Parathyroid adenoma (tissue), 2 donors: Measurements from ENCODE around the gene VAC14.

Experiments used
- H2AFZ ChIP-seq: fragments of 300-600 bp; sonication (generic); one replicate; pipeline ENCODE4 v1.7.0; 2017; ENCODE audit warnings: antibody characterized with exemption, mild to moderate bottlenecking
- H3K27ac ChIP-seq: fragments of 300-600 bp; sonication (generic); one replicate; pipeline ENCODE4 v1.7.0; 2017
- H3K27me3 ChIP-seq: fragments of 300-600 bp; sonication (generic); one replicate; pipeline ENCODE4 v1.7.0; 2017; ENCODE audit warnings: low read length; ENCODE audit not compliant: control insufficient read depth, insufficient read depth
- H3K36me3 ChIP-seq: fragments of 300-600 bp; sonication (generic); one replicate; pipeline ENCODE4 v1.7.0; 2017; ENCODE audit warnings: low read length; ENCODE audit not compliant: control insufficient read depth, insufficient read depth
- H3K4me1 ChIP-seq: fragments of 300-600 bp; sonication (generic); one replicate; pipeline ENCODE4 v1.7.0; 2017; ENCODE audit warnings: control low read depth
- H3K4me2 ChIP-seq: fragments of 300-600 bp; sonication (generic); one replicate; pipeline ENCODE4 v1.7.0; 2017; ENCODE audit warnings: low read length
- H3K4me3 ChIP-seq: fragments of 300-600 bp; sonication (generic); one replicate; pipeline ENCODE4 v1.7.0; 2017; ENCODE audit warnings: low read depth, low read length
- H3K79me2 ChIP-seq: fragments of 300-600 bp; sonication (generic); one replicate; pipeline ENCODE4 v1.7.0; 2017; ENCODE audit warnings: control low read depth
- H3K9ac ChIP-seq: fragments of 300-600 bp; sonication (generic); one replicate; pipeline ENCODE4 v1.7.0; 2017; ENCODE audit warnings: mild to moderate bottlenecking
- H3K9me3 ChIP-seq: fragments of 300-600 bp; sonication (generic); one replicate; pipeline ENCODE4 v1.7.0; 2017; ENCODE audit warnings: low read length; ENCODE audit not compliant: control insufficient read depth
- TF ChIP-seq, protein P1 (sequence below): fragments of 300-600 bp; sonication (generic); IDR thresholded peaks from one replicate; pipeline ENCODE4 v1.7.0; 2017; ENCODE audit warnings: antibody characterized with exemption, mild to moderate bottlenecking
- donor health status: primary hyperparathyroidism.

Gene VAC14

DNA sequence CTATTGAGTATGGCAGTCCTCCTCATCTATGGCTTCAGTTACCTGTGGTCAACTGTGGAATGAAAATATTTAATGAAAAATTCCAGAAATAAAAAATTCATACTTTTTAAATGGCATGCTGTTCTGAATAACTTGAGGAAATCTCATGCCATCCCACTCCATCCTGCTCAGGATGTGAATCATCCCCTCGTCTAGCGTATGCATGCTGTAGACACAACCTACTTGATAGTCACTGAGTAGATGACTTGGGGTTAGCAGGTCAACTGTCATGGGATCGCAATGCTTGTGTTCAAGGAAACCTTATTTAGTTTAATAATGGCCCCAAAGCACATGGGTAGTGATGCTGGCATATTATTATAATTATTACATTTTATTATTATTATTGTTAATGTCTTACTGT is 4.8 kb upstream of the VAC14 start:
- H3K4me1 ChIP-seq, result no peaks in the 10 kb centered on the region
- no peaks in the 10 kb centered on the region for H3K9me3 ChIP-seq
- no peaks in the 10 kb centered on the region for H3K36me3 ChIP-seq
- no peak overlapping the region for H3K9ac ChIP-seq
- no peak overlapping the region for H3K4me2 ChIP-seq
- H3K79me2 ChIP-seq, result no peaks in the 10 kb centered on the region
- no peaks in the 10 kb centered on the region for H3K27me3 ChIP-seq
- TF ChIP-seq, protein P1, sequence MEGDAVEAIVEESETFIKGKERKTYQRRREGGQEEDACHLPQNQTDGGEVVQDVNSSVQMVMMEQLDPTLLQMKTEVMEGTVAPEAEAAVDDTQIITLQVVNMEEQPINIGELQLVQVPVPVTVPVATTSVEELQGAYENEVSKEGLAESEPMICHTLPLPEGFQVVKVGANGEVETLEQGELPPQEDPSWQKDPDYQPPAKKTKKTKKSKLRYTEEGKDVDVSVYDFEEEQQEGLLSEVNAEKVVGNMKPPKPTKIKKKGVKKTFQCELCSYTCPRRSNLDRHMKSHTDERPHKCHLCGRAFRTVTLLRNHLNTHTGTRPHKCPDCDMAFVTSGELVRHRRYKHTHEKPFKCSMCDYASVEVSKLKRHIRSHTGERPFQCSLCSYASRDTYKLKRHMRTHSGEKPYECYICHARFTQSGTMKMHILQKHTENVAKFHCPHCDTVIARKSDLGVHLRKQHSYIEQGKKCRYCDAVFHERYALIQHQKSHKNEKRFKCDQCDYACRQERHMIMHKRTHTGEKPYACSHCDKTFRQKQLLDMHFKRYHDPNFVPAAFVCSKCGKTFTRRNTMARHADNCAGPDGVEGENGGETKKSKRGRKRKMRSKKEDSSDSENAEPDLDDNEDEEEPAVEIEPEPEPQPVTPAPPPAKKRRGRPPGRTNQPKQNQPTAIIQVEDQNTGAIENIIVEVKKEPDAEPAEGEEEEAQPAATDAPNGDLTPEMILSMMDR, result no peak
- no peak overlapping the region for H2AFZ ChIP-seq
- H3K27ac ChIP-seq, result no peak overlapping the region
- H3K4me3 ChIP-seq, result no peak overlapping the region

DNA sequence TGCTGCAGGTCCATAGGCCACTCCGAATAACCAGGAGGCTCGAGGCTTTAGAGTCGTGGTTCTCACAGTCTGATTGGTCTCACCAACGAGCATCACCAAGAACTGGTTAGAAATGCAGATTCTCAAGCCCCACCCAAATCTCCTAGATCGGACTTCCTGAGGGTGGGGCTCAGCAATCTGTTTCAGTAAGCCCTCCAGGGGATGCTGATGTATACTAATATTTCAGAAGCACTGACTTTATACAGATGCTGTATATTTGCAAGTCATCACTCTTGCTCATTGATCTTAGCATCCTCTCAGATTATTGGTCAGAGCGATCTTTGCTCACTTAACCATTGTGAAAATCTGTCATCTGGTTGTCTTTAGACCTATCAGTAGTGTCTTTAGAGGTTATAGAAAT is 4.4 kb upstream of the VAC14 start:
- Histone ChIP-seq H3K4me1 (no peaks in the 10 kb centered on the region), H3K9ac (no peak overlapping the region), H3K79me2 (peaks cover 2% of the 10 kb centered on the region), H3K36me3 (no peaks in the 10 kb centered on the region), H3K27ac (no peak overlapping the region), H3K4me2 (no peak overlapping the region), H3K27me3 (no peaks in the 10 kb centered on the region), H3K4me3 (no peak overlapping the region), H3K9me3 (no peaks in the 10 kb centered on the region), H2AFZ (no peak overlapping the region)
- TF ChIP-seq, protein P1, result no peak

DNA sequence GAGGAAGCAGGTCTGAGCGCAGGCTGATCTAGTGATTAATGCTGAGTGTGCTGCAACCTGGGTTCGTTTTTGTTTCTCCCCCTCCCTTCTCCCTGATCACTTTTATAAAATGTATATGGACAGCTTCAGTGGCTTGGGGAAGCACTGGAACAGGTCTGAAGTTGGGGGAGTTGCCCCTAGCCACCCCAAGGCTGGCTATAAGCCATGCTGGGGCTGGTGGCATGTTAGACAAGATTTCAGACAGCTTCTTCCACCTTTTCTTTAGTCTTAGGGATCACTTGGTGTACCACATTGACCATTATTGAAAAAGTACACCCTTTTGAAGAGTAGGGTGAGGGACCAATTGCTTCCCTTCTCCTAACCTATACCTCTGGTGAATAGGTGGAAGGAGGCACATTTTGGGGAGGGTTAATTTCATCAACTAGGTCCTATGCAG is 3.8 kb upstream of the VAC14 start:
- no peaks in the 10 kb centered on the region for H3K9me3 ChIP-seq
- no peaks in the 10 kb centered on the region for H3K4me1 ChIP-seq
- H3K79me2 ChIP-seq, result peaks cover 7% of the 10 kb centered on the region
- no peak overlapping the region for H3K4me2 ChIP-seq
- H3K27ac ChIP-seq, result no peak overlapping the region
- H3K27me3 ChIP-seq, result no peaks in the 10 kb centered on the region
- TF ChIP-seq, protein P1, result no peak
- no peak overlapping the region for H2AFZ ChIP-seq
- no peak overlapping the region for H3K4me3 ChIP-seq
- H3K9ac ChIP-seq, result no peak overlapping the region
- H3K36me3 ChIP-seq, result no peaks in the 10 kb centered on the region

DNA sequence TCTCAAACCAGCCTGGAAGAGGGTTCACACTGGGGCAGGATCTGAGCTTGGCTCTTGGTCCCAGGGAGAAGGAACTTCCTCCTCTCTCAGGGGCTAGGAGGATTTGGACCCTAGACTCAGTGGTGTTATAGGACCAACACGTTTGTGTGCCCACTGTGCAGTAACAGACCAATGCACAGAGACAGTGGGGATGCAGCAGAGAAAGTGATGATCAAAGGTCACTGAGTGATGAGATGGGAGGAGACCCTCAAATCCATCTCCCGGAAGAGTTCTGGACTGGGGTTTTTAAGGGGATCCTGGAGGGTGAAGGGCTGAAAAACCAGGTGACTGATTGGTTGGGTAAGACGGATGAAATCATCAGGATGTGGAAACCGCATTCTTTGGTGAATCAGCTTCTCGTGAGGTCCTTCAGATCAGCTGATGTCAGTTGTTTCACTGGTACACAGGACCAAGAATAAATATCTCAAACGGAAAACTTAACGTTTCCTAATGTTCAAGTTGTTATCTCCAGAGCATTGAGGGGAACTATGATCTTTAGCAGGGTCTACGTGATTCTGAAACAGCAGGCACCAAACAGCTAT is 3.3 kb upstream of the VAC14 start:
- Histone ChIP-seq H3K9ac (no peak overlapping the region), H3K27ac (no peak overlapping the region), H3K4me3 (no peak overlapping the region), H2AFZ (no peak overlapping the region), H3K27me3 (no peaks in the 10 kb centered on the region), H3K9me3 (no peaks in the 10 kb centered on the region), H3K4me2 (no peak overlapping the region), H3K36me3 (no peaks in the 10 kb centered on the region), H3K79me2 (peaks cover 10% of the 10 kb centered on the region), H3K4me1 (no peaks in the 10 kb centered on the region)
- TF ChIP-seq, protein P1, result no peak

DNA sequence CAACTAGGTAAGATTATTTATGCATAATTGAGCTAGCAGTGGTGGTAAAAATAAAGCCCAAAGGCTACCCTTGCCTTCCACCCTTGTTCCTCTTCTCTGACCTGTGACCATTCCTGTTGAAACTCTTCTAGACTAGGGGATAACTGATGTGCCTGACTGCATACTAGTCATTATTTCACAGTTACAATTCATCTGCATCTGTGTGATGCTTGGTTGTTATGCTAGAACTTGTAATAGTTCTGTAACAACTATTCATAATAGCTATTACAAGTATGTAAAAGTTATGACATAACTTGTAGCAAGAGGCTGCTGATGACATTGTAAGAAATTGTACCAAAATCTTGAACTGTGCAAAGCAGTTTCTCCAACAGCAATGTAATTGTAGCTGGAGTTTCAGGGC is 2.4 kb upstream of the VAC14 start:
- H3K4me1 ChIP-seq, result no peaks in the 10 kb centered on the region
- H3K4me3 ChIP-seq, result no peak overlapping the region
- H3K79me2 ChIP-seq, result peaks cover 19% of the 10 kb centered on the region
- no peaks in the 10 kb centered on the region for H3K27me3 ChIP-seq
- no peak overlapping the region for H3K9ac ChIP-seq
- no peak overlapping the region for H2AFZ ChIP-seq
- H3K27ac ChIP-seq, result no peak overlapping the region
- no peak overlapping the region for H3K4me2 ChIP-seq
- H3K9me3 ChIP-seq, result no peaks in the 10 kb centered on the region
- TF ChIP-seq, protein P1, result no peak
- H3K36me3 ChIP-seq, result no peaks in the 10 kb centered on the region
